ENCODE results near the gene MMP11.
"Not testable (repeated sequence)": the region's sequence is repeated elsewhere in the genome, so short reads cannot be mapped to it uniquely, and the experiment has no call there.

The MMP11 gene

GRCh38 chr22:23772649-23773473, at the start of gene MMP11:
Gene MMP11, plus strand, starts transcription at chr22:23772849. Its CDS starts 22 bp downstream, at chr22:23772871.
- peak; percentile 75 for DNase-seq

- not testable (repeated sequence) for DNase-seq
These were observed 44.5 kb upstream of the MMP11 start for GRCh38 chr22:23728108-23728507.

GRCh38 chr22:23737696-23738095, 35.0 kb upstream of the MMP11 start:
- no peak for DNase-seq

- DNase-seq, result no peak
These were observed 30.0 kb upstream of the MMP11 start for GRCh38 chr22:23742505-23743264.

GRCh38 chr22:23743303-23743705, 29.3 kb upstream of the MMP11 start:
- DNase-seq, result no peak

GRCh38 chr22:23744001-23744400, 28.6 kb upstream of the MMP11 start:
- DNase-seq, result no peak

- DNase-seq, result no peak
These were observed 28.2 kb upstream of the MMP11 start for GRCh38 chr22:23744485-23744884.

- no peak for DNase-seq
These were observed 26.9 kb upstream of the MMP11 start for GRCh38 chr22:23745791-23746190.

GRCh38 chr22:23749841-23750301, 22.8 kb upstream of the MMP11 start:
- no peak for DNase-seq

GRCh38 chr22:23750367-23750713, 22.3 kb upstream of the MMP11 start:
- DNase-seq, result no peak

- peak; percentile 94 for DNase-seq
These were observed 21.8 kb upstream of the MMP11 start, which contains the start of gene ZNF70 for GRCh38 chr22:23750714-23751440. Gene ZNF70, minus strand, starts transcription at chr22:23751112. Its CDS starts 5,972 bp downstream, at chr22:23745140.

- no peak for DNase-seq
These were observed 21.1 kb upstream of the MMP11 start for GRCh38 chr22:23751441-23751996.

- no peak for DNase-seq
These were observed 20.5 kb upstream of the MMP11 start for GRCh38 chr22:23752090-23752691.

- no peak for DNase-seq
These were observed 19.9 kb upstream of the MMP11 start for GRCh38 chr22:23752750-23753149.

GRCh38 chr22:23753385-23753784, 19.3 kb upstream of the MMP11 start:
- DNase-seq, result no peak

- no peak for DNase-seq
These were observed 18.3 kb upstream of the MMP11 start, which contains the start of gene VPREB3 for GRCh38 chr22:23754220-23754919. Gene VPREB3, minus strand, starts transcription at chr22:23754425. Its CDS starts 62 bp downstream, at chr22:23754363.

- no peak for DNase-seq
These were observed 17.5 kb upstream of the MMP11 start for GRCh38 chr22:23754980-23755636.

GRCh38 chr22:23755711-23756110, 16.9 kb upstream of the MMP11 start:
- no peak for DNase-seq

- no peak for DNase-seq
These were observed 15.8 kb upstream of the MMP11 start for GRCh38 chr22:23756891-23757290.

GRCh38 chr22:23759566-23759965, 13.1 kb upstream of the MMP11 start:
- no peak for DNase-seq

GRCh38 chr22:23760056-23760455, 12.6 kb upstream of the MMP11 start:
- no peak for DNase-seq

All from eye (tissue), 1 donor.